ENCODE results near the gene BRPF1. TPM values are rescaled to one million over a fixed set of nuclear protein-coding genes. Genes with fewer than 3 reads are reported as not detected.

Gene BRPF1
- total RNA-seq, 1 experiment from 2014 or later, result 23.6 TPM

DNA sequence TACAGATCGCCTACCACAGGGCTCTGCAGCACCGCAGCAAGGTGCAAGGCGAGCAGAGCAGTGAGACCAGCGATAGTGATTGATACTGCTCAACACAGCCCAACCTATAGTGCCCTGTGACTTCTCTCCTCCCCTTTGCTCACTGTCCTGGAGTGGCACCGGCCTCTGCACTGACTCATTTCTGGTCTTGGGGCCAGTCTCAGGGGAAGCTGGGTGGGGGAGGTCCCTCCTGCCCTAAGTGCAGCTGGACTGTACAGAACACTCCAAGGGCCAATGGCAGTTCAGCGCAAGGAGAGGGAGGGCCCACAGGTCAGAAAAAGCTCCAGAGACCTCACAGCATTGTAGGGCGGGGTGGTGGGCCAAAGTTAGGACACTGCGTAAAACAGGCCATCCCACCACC lies 15.7 kb downstream of the BRPF1 start:
- Histone ChIP-seq H3K4me3 (replicated peaks in 1 of 2; ENCODE audit: low read depth in 1 of 2, low read length in 2 of 2) (no peak overlapping the region), H3K4me1 (ENCODE audit: control insufficient read depth in 1 of 2, insufficient read depth in 2 of 2, low read length in 2 of 2) (peaks cover 8 to 18% of the 10 kb centered on the region in 2 experiments), H2AFZ (ENCODE audit: low read depth, low read length, poor library complexity, severe bottlenecking) (no peak overlapping the region), H3K36me3 (ENCODE audit: control insufficient read depth in 1 of 2, insufficient read depth in 2 of 2, low read length in 2 of 2) (peaks cover 46 to 66% of the 10 kb centered on the region in 2 experiments), H3K9ac (ENCODE audit: low read length) (no peak overlapping the region), H3K27me3 (ENCODE audit: insufficient read depth, low read length) (no peaks in the 10 kb centered on the region), H3K4me2 (ENCODE audit: low read length) (no peak overlapping the region), H4K20me1 (ENCODE audit: insufficient read depth) (no peaks in the 10 kb centered on the region), H3K9me2 (ENCODE audit: insufficient read depth) (no peaks in the 10 kb centered on the region), H3K9me3 (ENCODE audit: control insufficient read depth in 1 of 2, insufficient read depth in 1 of 2, low read depth in 1 of 2, low read length in 2 of 2) (no peaks in the 10 kb centered on the region), H3K27ac (ENCODE audit: low read depth, low read length) (no peak overlapping the region), H3K79me2 (ENCODE audit: insufficient read depth, low read length) (peaks cover 8% of the 10 kb centered on the region)
- intact Hi-C loops (cut with micrococcal nuclease), result no loop called here
- no peak for DNase-seq (ENCODE audit: low read depth, low spot score)
- ChIA-PET RAD21 (ENCODE audit: low non-redundant PET in 1 of 2, low total read pairs in 2 of 2, uncharacterized antibody in 2 of 2, unreplicated experiment in 2 of 2) (no interaction called here), CTCF (no interaction called here), POLR2A (no interaction called here)
- ATAC-seq, result no peak
- BruUV-seq (replicated peaks), result no TSS peak
- TF ChIP-seq SIN3A (IDR thresholded peaks at IDR 0.05; ENCODE audit: low read depth), result no peak
- TF ChIP-seq, protein P1, sequence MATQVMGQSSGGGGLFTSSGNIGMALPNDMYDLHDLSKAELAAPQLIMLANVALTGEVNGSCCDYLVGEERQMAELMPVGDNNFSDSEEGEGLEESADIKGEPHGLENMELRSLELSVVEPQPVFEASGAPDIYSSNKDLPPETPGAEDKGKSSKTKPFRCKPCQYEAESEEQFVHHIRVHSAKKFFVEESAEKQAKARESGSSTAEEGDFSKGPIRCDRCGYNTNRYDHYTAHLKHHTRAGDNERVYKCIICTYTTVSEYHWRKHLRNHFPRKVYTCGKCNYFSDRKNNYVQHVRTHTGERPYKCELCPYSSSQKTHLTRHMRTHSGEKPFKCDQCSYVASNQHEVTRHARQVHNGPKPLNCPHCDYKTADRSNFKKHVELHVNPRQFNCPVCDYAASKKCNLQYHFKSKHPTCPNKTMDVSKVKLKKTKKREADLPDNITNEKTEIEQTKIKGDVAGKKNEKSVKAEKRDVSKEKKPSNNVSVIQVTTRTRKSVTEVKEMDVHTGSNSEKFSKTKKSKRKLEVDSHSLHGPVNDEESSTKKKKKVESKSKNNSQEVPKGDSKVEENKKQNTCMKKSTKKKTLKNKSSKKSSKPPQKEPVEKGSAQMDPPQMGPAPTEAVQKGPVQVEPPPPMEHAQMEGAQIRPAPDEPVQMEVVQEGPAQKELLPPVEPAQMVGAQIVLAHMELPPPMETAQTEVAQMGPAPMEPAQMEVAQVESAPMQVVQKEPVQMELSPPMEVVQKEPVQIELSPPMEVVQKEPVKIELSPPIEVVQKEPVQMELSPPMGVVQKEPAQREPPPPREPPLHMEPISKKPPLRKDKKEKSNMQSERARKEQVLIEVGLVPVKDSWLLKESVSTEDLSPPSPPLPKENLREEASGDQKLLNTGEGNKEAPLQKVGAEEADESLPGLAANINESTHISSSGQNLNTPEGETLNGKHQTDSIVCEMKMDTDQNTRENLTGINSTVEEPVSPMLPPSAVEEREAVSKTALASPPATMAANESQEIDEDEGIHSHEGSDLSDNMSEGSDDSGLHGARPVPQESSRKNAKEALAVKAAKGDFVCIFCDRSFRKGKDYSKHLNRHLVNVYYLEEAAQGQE (IDR thresholded peaks at IDR 0.05; ENCODE audit: low read depth), result no peak
- no peak for TF ChIP-seq YY1 (IDR thresholded peaks at IDR 0.05; ENCODE audit: extremely low read depth, insufficient replicate concordance, low read depth, low read length)
- no peak for TF ChIP-seq JUND (IDR thresholded peaks at IDR 0.05)
- TF ChIP-seq POLR2AphosphoS5 (IDR thresholded peaks at IDR 0.05; ENCODE audit: low read depth, low read length), result no peak
- TF ChIP-seq SP1 (IDR thresholded peaks at IDR 0.05; ENCODE audit: low read depth), result no peak
- TF ChIP-seq CEBPB (IDR thresholded peaks at IDR 0.05; ENCODE audit: low read depth), result no peak
- TF ChIP-seq POLR2A (IDR thresholded peaks at IDR 0.05; ENCODE audit: borderline replicate concordance, extremely low read depth, insufficient read depth, insufficient read length), result no peak
- no peak for TF ChIP-seq MAX (IDR thresholded peaks at IDR 0.05)
- no peak for TF ChIP-seq ELF1 (IDR thresholded peaks at IDR 0.05; ENCODE audit: borderline replicate concordance, low read depth)
- no peak for TF ChIP-seq EZH2phosphoT487 (IDR thresholded peaks at IDR 0.05; ENCODE audit: borderline replicate concordance)
- TF ChIP-seq ZFX (IDR thresholded peaks at IDR 0.05), result no peak
- no peak for TF ChIP-seq ATF3 (IDR thresholded peaks at IDR 0.05)
- TF ChIP-seq EZH2 (IDR thresholded peaks at IDR 0.05), result no peak
- TF ChIP-seq ZBTB33 (IDR thresholded peaks at IDR 0.05; ENCODE audit: extremely low read depth, insufficient replicate concordance, low read length), result no peak
- no peak for TF ChIP-seq EGR1 (IDR thresholded peaks at IDR 0.05; ENCODE audit: low read depth)
- TF ChIP-seq CBX3 (IDR thresholded peaks at IDR 0.05; ENCODE audit: low read depth), result no peak
